Adipose tissue (tissue), 3 donors: Measurements from ENCODE around the gene ANKRD12. TPM values are rescaled to one million over a fixed set of nuclear protein-coding genes. Genes with fewer than 3 reads are reported as not detected.
"Not testable (repeated sequence)": the region's sequence is repeated elsewhere in the genome, so short reads cannot be mapped to it uniquely, and the experiment has no call there.

Experiments
- H3K27ac ChIP-seq: one replicate; pipeline ENCODE4 v1.5.1; 2013; ENCODE audit warnings: low read depth, low read length
- WGBS, 3 donors: extraction: QIAGEN DNeasy Blood & Tissue Kit; methylation state at CpG; one replicate each; pipeline ENCODE4 v1.1.7; 2013; 5-methylcytosine and 5-hydroxymethylcytosine counted together
- polyA plus RNA-seq, 3 donors: library from polyadenylated mRNA; stranded (reverse); fragments of 200-250 nt; gene quantifications; one replicate each; pipeline ENCODE4 v1.2.3, GENCODE V29; 2013
- donor health status: healthy with polysubstance abuse.
- donor health status: Bipolar disorder and iron deficiency.
- donor health status: healthy.

ANKRD12 gene
- polyA plus RNA-seq, 3 donors, result 5.4 to 8.1 (median 5.8) TPM

GRCh38 chr18:9248661-9249060 lies 112.1 kb downstream of the ANKRD12 start:
- H3K27ac ChIP-seq, result no peak overlapping the region
- 98 to 99% (median 99%) methylated on average over 4 of the region's 4 CpGs for WGBS, 3 donors

- 91 to 97% (median 92%) methylated on average over 2 of the region's 2 CpGs for WGBS, 3 donors
- no peak overlapping the region for H3K27ac ChIP-seq
Measured at GRCh38 chr18:9249254-9249653, 112.7 kb downstream of the ANKRD12 start.

- WGBS, 3 donors, result 89 to 95% (median 90%) methylated on average over 3 of the region's 3 CpGs
- H3K27ac ChIP-seq, result no peak overlapping the region
Measured at GRCh38 chr18:9259173-9259572, 122.6 kb downstream of the ANKRD12 start.

DNA sequence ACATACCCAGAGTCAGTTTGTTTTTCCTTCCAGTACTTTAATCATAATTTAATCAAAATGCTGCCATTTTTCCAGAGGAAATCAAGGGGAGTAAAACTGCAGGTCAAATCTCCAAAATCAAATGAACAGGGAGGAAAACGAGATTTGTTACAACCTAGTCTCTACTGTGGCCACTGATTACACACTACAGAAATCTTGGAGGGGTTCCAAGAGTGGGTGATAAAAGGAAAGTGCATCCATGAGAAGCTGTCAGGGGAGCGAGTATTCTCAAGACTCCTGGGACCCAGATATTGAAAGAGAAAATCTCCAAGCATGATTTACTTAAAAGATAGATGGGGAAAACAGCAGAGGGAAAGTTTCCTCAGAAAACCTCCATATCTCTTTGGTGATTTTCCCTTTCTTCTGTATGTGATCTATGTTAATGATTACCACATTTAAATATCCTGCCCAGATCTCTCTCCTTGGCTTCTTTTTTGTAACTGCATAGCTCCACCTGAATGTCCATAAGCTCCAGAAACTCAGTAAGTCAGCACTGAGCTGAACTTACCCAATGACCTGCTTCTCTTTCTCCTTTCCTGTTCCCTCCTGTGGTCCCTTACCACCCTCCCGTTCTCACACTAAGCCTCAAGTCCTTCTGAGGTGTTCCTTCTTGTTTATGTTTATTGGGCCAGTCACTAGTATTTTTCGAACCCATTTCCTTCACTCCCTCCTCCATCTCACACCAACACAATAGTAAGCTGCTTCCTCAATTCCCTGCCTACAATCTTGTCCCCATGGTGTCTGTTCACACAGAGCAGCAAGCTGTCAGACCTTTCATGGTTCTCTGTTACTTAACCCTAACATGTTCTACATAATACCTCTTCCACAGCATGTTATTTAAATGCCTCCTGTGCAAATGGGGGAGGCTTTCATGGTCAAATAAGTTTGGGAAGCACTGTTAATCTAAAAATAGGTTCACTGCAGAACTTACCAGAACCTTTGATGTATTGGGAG lies 124.1 kb downstream of the ANKRD12 start:
- WGBS, 3 donors, result 61 to 74% (median 74%) methylated on average over 4 of the region's 4 CpGs
- H3K27ac ChIP-seq, result no peak overlapping the region

DNA sequence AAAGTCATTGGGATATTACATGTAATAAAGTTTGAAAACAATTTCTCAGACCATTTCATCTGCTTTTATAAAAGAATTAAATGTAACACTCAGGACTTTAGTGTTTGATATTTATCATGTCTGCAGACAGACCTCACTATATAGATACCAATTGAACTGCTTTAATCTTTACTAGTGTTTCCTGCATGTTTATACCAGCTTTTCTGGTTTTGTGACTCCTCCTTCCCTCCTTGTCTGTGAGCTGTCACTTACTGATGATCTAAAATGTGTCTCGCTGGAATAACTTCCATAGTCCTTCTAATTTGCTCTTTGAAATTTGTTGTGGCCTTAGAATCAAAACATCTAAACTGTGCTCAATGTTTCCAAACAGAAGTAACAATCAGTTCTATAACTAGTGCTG lies 126.7 kb downstream of the ANKRD12 start:
- no peak overlapping the region for H3K27ac ChIP-seq
- 95 to 100% (median 98%) methylated on average over 1 of the region's 1 CpG for WGBS, 3 donors

- H3K27ac ChIP-seq, result not testable (repeated sequence)
- 97 to 98% (median 97%) methylated on average over 15 of the region's 15 CpGs for WGBS, 3 donors
Measured at GRCh38 chr18:9264797-9265196, 128.2 kb downstream of the ANKRD12 start.

GRCh38 chr18:9273221-9273620 lies 136.6 kb downstream of the ANKRD12 start:
- no peak overlapping the region for H3K27ac ChIP-seq
- 94 to 100% (median 98%) methylated on average over 2 of the region's 2 CpGs for WGBS, 3 donors

DNA sequence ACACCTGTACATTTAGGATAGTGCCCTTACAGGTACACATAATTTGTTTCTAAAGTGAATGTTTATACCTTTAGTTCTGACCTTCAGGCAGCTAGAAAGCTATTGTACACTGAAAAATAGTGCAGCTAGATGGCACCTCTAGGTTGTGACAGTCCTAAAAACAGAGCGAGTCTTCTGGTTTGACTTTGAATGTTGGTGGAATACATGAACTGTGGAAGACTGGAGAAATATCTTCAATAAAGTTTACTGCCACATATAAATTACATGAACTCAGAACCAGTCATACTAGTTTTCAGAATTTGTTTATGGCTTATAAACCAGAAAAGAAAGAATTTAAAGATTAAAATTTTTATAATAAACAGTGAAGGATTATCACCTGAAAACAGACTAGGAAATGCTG lies 139.3 kb downstream of the ANKRD12 start:
- H3K27ac ChIP-seq, result no peak overlapping the region
- 98 to 100% (median 99%) methylated on average over 1 of the region's 1 CpG for WGBS, 3 donors

- WGBS, 3 donors, result 82 to 93% (median 93%) methylated on average over 1 of the region's 1 CpG
- no peak overlapping the region for H3K27ac ChIP-seq
Measured at GRCh38 chr18:9278028-9278427, 141.4 kb downstream of the ANKRD12 start.

- 71 to 90% (median 82%) methylated on average over 5 of the region's 5 CpGs for WGBS, 3 donors
Measured at GRCh38 chr18:9280849-9281248, 144.3 kb downstream of the ANKRD12 start.

DNA sequence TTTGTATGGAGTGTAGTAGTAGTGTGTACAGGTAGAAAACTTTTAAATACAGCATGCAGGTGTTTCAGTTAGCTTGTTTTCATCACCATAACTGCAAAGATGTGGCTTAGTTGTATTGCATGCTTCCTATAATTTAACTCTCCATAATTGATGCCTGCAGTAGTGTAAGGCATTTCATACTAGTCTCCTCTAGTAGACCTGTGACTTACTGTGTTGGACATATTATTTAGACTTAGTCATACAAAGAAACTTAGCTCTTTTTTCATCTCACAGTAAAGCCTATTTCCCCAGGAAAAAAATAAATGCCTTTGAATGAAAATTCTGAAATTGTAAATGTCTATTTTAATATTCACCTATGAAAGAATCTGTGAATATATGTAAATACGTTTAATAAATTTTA lies 145.2 kb downstream of the ANKRD12 start:
- H3K27ac ChIP-seq, result no peak overlapping the region
- WGBS, 3 donors, result 87 to 97% (median 95%) methylated on average over 1 of the region's 1 CpG

More at GRCh38 chr18:9280849-9281248, 144.3 kb downstream of the ANKRD12 start:
- H3K27ac ChIP-seq, result no peak overlapping the region

GRCh38 chr18:9283791-9284190 lies 147.2 kb downstream of the ANKRD12 start:
- H3K27ac ChIP-seq, result no peak overlapping the region
- WGBS, 3 donors, result 85 to 95% (median 94%) methylated on average over 2 of the region's 2 CpGs

GRCh38 chr18:9285604-9286003 lies 149.0 kb downstream of the ANKRD12 start:
- 80 to 90% (median 82%) methylated on average over 2 of the region's 2 CpGs for WGBS, 3 donors

GRCh38 chr18:9287036-9287435 lies 150.5 kb downstream of the ANKRD12 start:
- no peak overlapping the region for H3K27ac ChIP-seq
- WGBS, 3 donors, result 71 to 74% (median 73%) methylated on average over 7 of the region's 7 CpGs

More at GRCh38 chr18:9285604-9286003, 149.0 kb downstream of the ANKRD12 start:
- no peak overlapping the region for H3K27ac ChIP-seq

DNA sequence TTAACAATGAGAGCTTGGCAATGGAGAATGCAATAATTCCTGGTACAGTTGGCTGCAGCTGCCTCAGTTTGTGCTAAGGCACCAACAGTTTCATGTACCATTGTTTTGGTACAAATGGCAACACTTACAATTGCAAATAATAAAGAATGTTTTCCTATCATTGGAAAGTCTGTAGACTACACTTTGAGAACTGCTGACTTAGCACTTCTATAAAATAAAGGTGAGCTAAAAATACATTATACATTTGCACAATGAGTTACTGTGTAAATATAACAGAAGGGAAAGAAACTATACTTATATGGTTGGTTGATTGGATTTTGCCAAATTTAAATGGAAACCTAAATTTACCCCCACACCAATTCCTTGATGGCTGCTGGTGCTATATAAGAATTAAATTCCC lies 153.1 kb downstream of the ANKRD12 start:
- H3K27ac ChIP-seq, result no peak overlapping the region

DNA sequence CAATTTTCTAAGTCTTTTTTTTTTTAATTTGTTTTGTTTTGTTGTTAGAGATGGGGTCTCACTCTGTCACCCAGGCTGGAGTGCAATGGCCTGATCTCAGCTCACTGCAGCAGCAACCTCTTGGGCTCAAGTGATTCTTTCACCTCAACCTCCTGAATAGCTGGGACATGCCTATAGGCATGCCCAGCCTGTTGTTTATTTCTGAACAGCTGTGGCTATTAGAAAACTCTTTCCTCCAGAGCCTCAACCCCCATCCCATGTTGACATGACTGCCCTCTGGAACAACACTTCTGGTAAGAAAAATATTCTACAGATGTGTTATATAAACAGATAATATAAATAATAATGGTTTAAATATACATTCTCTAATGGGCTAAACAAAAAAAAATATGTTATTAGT lies 153.6 kb downstream of the ANKRD12 start:
- H3K27ac ChIP-seq, result no peak overlapping the region

DNA sequence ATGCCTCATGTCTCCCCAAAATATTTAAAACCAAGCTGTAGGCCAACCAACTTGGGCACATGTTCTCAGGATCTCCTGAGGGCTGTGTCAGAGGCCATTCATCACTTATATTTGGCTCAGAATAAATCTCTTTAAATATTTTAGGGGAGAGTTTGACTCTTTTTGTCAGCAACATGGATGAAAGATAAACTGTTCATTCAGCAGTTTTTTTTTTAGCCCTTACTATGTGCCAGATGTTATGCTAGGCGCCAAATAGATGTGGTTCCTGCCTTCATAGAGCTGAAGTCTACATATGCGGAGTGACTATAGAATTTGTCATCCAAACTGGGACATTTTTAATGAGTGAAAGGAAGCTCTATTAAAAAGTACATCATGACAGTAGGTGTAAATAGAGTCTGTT lies 155.5 kb downstream of the ANKRD12 start:
- 96 to 97% (median 97%) methylated on average over 2 of the region's 2 CpGs for WGBS, 3 donors

GRCh38 chr18:9293948-9294347 lies 157.4 kb downstream of the ANKRD12 start:
- H3K27ac ChIP-seq, result no peak overlapping the region
- WGBS, 3 donors, result 86 to 97% (median 96%) methylated on average over 1 of the region's 1 CpG

More for the DNA sequence above, 155.5 kb downstream of the ANKRD12 start:
- no peak overlapping the region for H3K27ac ChIP-seq

DNA sequence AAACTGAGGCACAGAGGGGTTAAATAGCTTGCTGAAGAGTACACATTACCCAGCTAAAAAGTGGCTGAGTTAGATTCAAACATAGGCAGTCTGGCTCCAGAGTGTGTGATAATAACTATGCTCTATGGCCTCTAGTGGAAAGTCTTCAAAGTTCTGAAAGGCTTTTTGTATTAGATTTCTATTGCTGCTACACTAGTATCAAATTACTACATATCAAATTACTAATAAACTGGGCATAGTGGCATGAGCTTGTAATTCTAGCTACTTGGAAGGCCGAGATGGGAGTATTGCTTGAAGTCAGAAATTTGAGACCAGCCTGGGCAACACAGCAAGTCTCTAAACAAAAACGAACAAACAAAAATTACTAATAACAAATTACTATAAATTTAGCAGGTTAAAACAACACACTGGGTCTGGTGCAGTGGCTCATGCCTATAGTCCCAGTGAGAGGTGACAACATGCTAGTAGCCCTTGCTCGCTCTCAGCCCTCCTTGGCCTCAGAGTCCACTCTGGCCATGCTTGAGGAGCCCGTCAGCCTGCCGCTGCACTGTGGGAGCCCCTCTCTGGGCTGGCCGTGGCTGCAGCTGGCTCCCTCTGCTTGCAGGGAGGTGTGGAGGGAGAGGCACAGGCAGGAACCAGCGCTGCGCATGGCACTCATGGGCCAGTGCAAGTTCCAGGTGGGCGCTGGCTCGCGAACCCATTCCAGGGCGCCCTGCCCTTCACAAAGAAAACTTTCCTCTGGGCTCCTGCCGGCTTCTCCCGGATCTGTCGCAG lies 159.8 kb downstream of the ANKRD12 start:
- 92 to 96% (median 96%) methylated on average over 15 of the region's 15 CpGs for WGBS, 3 donors
- no peak overlapping the region for H3K27ac ChIP-seq
